OCI-M2 (cell line): Measurements from ENCODE around the gene PARP6.

Experiments
- DNase-seq: peaks from one replicate; lab custom pipeline; 2025; ENCODE audit not compliant: unreplicated experiment; lab: John Stamatoyannopoulos, UW

The PARP6 gene, protein sequence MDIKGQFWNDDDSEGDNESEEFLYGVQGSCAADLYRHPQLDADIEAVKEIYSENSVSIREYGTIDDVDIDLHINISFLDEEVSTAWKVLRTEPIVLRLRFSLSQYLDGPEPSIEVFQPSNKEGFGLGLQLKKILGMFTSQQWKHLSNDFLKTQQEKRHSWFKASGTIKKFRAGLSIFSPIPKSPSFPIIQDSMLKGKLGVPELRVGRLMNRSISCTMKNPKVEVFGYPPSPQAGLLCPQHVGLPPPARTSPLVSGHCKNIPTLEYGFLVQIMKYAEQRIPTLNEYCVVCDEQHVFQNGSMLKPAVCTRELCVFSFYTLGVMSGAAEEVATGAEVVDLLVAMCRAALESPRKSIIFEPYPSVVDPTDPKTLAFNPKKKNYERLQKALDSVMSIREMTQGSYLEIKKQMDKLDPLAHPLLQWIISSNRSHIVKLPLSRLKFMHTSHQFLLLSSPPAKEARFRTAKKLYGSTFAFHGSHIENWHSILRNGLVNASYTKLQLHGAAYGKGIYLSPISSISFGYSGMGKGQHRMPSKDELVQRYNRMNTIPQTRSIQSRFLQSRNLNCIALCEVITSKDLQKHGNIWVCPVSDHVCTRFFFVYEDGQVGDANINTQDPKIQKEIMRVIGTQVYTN

GRCh38 chr15:72272213-72272996 lies at the start of gene PARP6:
PARP6 (minus strand) TSS chr15:72272554; CDS start chr15:72267477, 5,077 bp downstream.
- DNase-seq = peak; percentile 53

DNA sequence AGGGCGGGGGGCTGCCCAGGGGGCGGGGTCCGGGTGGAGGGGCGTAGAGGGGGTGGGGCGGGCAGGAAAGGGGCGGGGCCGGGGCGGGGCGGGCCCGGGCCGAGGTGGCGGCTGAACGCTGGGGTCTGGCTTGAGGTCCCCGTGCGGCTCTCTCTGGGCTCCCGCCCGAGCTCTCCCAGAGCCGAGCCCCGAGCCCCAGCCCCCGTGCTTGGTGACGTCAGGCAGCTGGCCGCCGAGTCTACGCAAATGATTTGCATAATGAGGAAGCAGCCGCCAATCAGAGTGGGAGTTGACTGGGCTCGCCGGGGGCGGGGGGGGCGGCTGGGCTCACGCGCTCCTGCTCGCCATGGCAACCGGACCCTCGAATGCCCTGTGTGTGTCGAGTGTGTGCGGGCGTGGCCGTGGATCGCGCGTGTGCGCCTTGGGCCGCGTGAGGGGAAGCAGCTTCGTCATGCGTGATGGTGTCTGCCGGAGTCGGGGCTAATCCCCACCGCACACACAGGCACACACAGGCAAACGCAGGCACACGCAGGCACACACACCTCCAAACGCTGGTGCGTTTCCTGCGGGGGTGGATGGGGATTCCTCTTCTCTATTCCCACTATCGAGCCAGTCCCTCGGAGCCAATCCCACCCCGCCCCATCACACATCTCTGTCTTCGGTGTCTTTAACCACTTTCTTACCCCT lies 47.8 kb upstream of the PARP6 start, which contains the start of gene CELF6:
Gene CELF6, minus strand, starts transcription at position 173 of the 687 bp plus-strand sequence. CDS start 283 bp downstream, outside the sequence.
- DNase-seq = no peak

GRCh38 chr15:72319360-72319984 lies 47.1 kb upstream of the PARP6 start:
- no peak for DNase-seq

DNA sequence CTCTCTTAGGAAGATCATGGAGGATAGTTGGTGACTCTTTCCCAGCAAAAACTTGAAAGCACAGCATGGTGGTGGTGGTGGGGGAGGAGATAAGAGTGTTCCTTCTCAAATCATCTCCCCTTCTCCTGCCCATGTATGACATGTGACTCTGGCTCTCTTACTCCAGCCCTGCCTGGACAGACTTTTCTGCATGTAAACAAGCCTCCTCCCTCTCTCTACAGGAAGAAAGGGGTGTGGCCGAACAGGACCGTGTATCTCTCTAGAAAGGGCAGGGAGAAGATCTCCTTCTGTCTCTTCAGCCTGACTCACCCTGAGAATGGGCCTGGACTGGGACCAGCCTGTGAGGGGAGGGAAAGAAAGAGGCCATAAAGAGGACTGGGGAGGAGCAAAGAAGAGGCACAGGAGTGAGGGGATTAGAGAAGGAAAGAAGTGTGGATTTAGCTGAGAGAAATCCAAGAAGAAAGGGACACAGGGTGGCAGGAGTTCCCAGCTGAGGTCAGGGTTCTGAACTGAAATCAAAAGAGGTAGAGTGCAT lies 46.1 kb upstream of the PARP6 start:
- no peak for DNase-seq

DNA sequence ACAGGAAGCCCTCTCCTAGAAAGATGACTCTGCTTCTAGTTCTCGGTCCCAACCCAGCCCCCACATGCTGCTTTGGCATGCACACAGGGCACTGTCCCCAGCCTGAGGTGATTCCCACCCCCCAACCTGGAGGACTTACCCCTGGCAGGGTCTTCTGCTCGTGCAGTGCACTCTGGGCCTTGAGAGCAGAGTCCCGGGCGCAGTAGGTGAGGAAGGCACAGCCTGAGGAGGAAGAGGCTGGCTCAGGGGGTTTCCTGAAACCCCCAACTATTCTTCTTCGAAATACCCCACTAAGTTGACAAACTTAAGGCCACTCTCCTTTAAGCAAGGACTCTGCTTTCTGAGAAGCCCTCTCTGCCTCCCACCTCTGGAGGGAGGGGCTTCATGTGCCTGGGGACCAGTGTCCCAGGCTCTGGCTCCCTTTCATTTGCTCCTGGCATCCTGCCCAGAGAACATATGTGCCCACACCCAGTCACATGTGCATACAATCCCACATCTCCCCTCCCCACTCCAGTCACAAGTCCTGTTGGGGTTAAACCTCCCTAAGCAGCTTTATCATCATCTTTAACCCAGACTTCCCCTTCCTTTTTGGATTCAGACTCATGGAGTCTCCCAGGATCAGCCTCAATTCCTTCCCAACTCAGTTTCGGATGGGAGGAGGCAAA lies 43.5 kb upstream of the PARP6 start:
- no peak for DNase-seq

GRCh38 chr15:72313881-72314280 lies 41.5 kb upstream of the PARP6 start:
- DNase-seq = no peak

DNA sequence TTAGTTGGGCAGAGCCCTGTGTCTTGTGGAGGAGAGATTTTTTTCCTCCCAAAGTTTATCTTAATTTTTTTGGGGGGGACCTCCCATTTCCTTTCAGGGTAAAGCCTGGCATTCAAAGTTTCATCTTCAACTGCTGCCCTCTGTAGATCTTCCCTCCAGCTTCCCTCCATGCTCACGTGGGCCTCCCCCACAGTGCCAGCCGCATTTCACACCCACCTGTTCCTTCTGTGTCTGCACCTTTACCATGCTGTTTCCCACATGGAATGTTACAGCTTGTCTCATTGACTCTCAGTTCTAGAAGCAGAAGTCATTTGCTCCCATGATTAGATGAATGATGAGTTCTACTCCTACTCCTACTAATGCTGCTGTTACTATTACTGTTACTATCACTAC lies 41.1 kb upstream of the PARP6 start:
- no peak for DNase-seq

DNA sequence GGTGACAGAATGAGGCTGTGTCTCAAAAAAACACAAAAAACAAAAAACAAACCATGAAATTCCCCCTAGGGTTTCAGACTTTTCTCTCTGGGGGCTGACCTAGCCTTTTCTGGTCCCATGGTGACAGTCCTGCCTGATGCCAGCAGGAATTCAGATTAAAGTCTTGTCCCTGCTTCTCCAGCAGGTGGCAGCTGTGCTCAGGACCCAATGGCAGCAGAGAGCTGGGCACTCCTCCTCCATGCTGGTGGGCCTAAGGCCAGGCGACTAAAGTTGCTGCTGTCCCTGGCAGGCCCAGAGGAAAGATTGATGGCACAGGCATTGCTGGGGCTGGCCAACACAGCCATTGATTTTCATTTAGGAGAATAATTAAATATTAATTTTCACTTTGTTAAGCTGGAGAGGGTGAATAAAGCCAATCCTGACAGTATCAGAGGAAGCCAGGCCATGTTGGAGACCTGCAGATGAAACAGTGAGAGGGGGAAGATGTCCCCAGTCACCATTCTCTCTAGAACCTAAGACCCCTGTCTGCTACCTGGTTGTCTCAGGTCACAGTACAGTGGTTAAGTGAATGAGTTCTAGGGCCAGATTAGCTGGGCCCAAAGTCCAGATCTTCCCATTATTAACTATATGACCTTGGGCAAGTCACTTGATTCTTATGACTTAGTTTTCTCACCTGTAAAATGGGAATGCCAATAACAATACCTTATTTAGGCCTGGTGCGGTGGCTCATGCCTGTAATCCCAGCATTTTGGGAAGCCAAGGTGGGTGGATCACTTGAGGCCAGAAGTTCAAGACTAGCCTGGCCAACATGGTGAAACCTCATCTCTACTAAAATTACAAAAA lies 40.5 kb upstream of the PARP6 start:
- no peak for DNase-seq

- DNase-seq = no peak
These were observed 34.7 kb upstream of the PARP6 start for GRCh38 chr15:72307026-72307425.

GRCh38 chr15:72306211-72306785 lies 33.9 kb upstream of the PARP6 start:
- no peak for DNase-seq

DNA sequence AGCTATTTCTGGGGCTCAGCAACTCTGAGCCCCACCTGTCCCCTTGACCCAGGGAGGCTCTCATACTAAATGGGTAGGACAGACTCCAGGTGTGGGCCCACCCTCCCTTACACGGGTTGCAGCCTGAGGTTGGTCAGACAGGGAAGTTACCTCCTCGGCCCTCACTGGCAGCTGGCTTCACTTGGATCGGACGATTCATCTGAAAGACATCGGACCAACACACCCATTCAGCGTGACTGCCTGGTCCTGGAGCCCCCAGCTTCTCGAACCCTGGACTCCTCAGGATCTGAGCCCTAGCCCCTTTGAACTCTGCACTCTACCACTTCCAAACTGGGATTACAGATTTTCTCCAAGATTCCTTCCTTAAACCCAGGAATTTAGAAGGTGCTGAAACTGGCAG lies 32.2 kb upstream of the PARP6 start:
- no peak for DNase-seq

- no peak for DNase-seq
These were observed 30.6 kb upstream of the PARP6 start for GRCh38 chr15:72302955-72303354.

DNA sequence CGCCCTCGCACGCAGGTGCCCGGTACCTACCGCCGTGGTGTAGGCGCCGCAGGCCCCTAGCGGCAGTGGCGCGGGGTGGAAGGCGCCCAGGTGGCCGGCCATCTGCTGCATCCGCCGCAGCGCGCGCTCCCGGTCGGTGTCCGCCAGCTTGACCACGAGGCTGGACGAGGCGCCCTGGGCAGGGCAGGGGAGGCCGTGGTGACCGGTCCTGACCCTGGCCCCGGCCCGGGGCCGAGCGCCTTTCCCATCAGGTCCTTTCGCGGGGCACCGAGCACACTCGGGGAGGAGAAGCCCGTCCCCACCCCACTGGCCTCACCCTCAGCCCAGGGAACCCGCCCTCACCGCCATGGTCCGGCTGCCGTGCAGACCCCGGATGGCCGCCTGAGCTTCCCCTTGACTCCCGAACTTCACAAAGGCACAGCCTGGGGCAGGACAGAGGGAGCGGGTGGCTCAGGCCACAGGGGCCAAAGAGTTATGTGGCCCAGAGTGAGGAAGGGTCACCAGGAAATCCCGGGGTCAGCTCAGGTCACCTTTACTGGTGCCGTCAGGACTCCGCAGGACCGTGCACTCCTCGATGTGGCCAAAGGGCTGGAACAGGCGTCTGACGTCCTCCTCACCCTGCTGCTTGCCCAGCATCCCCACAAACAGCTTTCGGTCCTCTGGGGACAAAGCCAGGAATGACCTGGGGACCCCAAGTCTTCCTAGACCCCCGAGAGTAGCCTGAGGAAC lies 17.4 kb upstream of the PARP6 start:
- no peak for DNase-seq

- no peak for DNase-seq
These were observed 16.6 kb upstream of the PARP6 start for GRCh38 chr15:72288796-72289596.

DNA sequence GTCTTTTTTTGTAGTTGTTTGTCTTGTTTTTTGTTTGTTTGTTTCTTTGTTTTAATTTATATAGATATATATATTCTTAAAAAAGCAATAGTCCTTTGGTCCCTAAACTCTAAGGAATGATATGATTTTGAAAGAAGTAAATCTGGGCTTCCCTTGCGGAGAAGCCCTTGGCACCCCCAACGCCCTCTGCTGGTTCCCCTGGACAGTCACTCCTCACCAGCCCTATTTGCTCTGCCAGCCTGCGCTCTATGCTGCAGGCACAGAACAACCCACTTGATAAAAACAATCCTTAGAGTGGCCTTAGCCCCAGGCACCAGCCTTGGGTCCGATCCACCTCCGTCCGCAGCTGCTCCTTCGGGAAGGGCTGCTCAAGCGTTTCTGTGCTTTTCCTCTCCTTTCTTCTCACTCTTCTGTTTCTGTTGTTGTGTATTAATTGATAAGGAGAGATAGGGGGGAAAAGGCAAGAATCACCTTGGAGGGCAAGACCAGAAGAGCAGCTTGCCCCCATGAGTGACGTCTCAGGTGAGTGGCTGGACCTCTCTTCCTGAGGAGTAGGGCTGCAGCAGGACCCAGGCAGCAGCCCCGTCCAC lies 13.7 kb upstream of the PARP6 start:
- DNase-seq = no peak

- no peak for DNase-seq
These were observed 13.0 kb upstream of the PARP6 start for GRCh38 chr15:72285402-72285801.

DNA sequence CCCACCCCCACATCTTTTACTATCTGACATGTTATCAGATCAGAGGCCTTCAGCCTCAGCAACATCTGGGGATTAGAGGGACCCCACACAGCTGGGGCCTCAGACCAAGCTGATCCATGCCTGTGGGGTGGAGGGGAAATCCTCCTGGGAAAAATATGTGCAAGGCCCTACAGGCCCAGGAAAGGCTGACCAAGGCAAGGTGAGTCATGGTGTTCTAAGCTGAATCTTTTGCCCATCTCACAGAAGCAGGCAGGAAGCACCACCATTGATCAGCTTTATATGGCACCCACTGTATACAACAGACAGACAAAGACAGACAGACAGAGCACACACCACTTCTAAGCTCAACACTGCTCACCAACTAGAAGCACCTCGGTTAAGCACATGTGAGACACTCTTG lies 12.4 kb upstream of the PARP6 start:
- no peak for DNase-seq
